Measurements from ENCODE around the gene GLIS2.

DNA sequence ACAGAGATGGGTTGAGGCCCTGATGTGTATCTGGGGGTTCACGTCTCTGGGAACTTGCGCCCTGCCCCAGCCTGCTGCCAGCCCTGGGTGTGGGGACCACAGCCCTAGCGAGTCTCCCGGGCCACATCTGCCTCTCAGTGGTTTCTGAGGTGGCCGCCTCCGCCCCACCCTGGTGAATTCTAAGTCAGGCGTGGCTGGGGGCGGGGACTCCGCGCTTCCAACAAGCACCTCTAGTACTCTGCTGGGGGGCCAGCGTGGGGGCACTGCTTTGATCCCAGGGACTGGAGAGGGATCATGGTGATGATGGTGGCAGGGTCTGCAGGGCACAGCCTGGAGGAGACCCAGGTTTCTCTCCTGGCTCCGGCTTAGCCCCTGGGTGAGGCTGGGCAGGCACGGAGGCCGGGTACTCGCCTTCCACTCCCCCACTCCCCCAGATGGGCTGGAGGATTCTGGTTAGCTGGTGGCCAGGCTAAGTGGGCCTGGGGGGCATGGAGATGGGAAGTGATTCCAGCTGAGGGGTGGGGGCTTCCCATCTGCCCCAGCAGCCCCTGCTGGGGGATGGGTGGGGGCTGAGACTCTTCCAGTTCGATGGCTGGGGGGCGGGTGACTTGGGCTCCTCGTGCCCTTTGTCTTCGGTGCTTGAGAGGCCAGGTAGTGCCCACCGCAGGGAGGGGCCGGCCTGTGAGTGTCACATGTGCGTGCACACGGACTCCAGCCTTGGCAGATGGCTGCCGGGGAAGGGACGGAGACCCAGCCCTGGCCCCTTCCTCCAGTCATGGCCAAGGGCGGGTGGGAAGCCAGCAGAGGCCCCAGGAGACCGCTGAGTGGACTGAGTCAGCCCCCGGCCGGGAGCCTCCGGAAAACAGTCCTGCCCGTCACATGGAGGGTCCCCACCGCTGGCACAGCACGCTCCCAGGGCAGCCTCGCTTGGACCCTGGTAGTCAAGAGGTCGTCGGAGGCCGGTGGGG is 3.9 kb downstream of the GLIS2 start:
- TF ChIP-seq, protein P1, sequence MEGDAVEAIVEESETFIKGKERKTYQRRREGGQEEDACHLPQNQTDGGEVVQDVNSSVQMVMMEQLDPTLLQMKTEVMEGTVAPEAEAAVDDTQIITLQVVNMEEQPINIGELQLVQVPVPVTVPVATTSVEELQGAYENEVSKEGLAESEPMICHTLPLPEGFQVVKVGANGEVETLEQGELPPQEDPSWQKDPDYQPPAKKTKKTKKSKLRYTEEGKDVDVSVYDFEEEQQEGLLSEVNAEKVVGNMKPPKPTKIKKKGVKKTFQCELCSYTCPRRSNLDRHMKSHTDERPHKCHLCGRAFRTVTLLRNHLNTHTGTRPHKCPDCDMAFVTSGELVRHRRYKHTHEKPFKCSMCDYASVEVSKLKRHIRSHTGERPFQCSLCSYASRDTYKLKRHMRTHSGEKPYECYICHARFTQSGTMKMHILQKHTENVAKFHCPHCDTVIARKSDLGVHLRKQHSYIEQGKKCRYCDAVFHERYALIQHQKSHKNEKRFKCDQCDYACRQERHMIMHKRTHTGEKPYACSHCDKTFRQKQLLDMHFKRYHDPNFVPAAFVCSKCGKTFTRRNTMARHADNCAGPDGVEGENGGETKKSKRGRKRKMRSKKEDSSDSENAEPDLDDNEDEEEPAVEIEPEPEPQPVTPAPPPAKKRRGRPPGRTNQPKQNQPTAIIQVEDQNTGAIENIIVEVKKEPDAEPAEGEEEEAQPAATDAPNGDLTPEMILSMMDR (IDR thresholded peaks at IDR 0.05; ENCODE audit: low read depth, low read length) = no peak
- TF ChIP-seq EZH2phosphoT487 (IDR thresholded peaks at IDR 0.05; ENCODE audit: low read depth) = no peak

Measured in OCI-LY3 (cell line).